Panc1 (cell line): ENCODE measurements around the gene MYH11. TPM values are rescaled to one million over a fixed set of nuclear protein-coding genes. Genes with fewer than 3 reads are reported as not detected.

Experiments used
- ATAC-seq: fragments of 200-7000 bp; cut with Tn5 transposase; 2 replicates; pipeline ENCODE4 v1.9.1; 2020; ENCODE audit warnings: mild to moderate bottlenecking, moderate library complexity
- BruUV-seq: library from RNA; stranded (reverse); fragments of 400-500 nt; replicated peaks from 2 replicates; lab custom pipeline; 2021; lab: Mats Ljungman, UMichigan
- CTCF ChIA-PET: fragments of 300-600 bp; sonication (Branson Sonifier 250); formaldehyde crosslinking; loops from one replicate; lab custom pipeline; 2022; ENCODE audit warnings: antibody characterized with exemption; lab: Charles Lee
- POLR2A ChIA-PET: fragments of 300-600 bp; sonication (Branson Sonifier 250); formaldehyde crosslinking; loops from one replicate; lab custom pipeline; 2022; ENCODE audit warnings: antibody characterized with exemption; lab: Charles Lee
- DNase-seq: peaks from one replicate; pipeline ENCODE4 v3.0.0-alpha.2; 2010; ENCODE audit warnings: low read depth, low spot score
- H3K27ac ChIP-seq: 2 replicates; pipeline ENCODE4 v1.5.1; 2011; ENCODE audit warnings: mild to moderate bottlenecking, low read length, inconsistent platforms
- H3K27me3 ChIP-seq: fragments of 200-500 bp; sonication (Bioruptor generic); 2 replicates; pipeline ENCODE4 v1.6.0; 2014; ENCODE audit warnings: low read length, inconsistent platforms; ENCODE audit not compliant: control insufficient read depth, insufficient read depth
- H3K36me3 ChIP-seq: fragments of 200-500 bp; sonication (Bioruptor generic); 2 replicates; pipeline ENCODE4 v1.5.1; 2014; ENCODE audit warnings: inconsistent platforms, mild to moderate bottlenecking, low read length, moderate library complexity; ENCODE audit not compliant: control insufficient read depth, insufficient read depth
- H3K4me1 ChIP-seq: 2 replicates; pipeline ENCODE4 v1.5.1; 2011; ENCODE audit warnings: inconsistent platforms, mild to moderate bottlenecking, low read length, moderate library complexity; ENCODE audit not compliant: control insufficient read depth, insufficient read depth
- H3K4me3 ChIP-seq, 2 experiments: 2 replicates each; pipeline ENCODE4 v1.5.1; 2011 to 2012; ENCODE audit warnings: low read depth in 2 of 2, low read length in 2 of 2, mild to moderate bottlenecking in 2 of 2, inconsistent platforms in 1 of 2, moderate library complexity in 1 of 2
- H3K9me3 ChIP-seq: fragments of 200-500 bp; sonication (Bioruptor generic); 2 replicates; pipeline ENCODE4 v1.5.1; 2014; ENCODE audit warnings: low read depth, mild to moderate bottlenecking, inconsistent platforms, low read length, moderate library complexity; ENCODE audit not compliant: control insufficient read depth, insufficient read depth
- POLR2AphosphoS5 ChIP-seq: IDR thresholded peaks from 2 replicates; pipeline ENCODE4 v1.6.1; 2012; ENCODE audit warnings: mild to moderate bottlenecking, low read depth, low read length, moderate library complexity
- SIN3A ChIP-seq: IDR thresholded peaks from 2 replicates; pipeline ENCODE4 v1.6.1; 2012; ENCODE audit warnings: low read depth, mild to moderate bottlenecking, low read length, moderate library complexity, borderline replicate concordance; ENCODE audit not compliant: insufficient read depth
- TCF7L2 ChIP-seq: IDR thresholded peaks from 2 replicates; pipeline ENCODE4 v1.6.1; 2011; ENCODE audit warnings: mild to moderate bottlenecking, low read depth, low read length, inconsistent platforms
- in situ Hi-C: cut with HindIII; loops from 2 replicates; pipeline ENCODE4 v1.10.0; 2016; ENCODE audit warnings: low sequenced_read_pairs, low pct_unique_long_range_greater_than_20kb
- intact Hi-C: fragments of 100-400 bp; cut with micrococcal nuclease; formaldehyde crosslinking; loops from one replicate; pipeline ENCODE4 v1.10.0; 2022; ENCODE audit not compliant: unreplicated experiment
- total RNA-seq: library from RNA; stranded (reverse); gene quantifications from one replicate; pipeline ENCODE4 v1.2.1, GENCODE V29; 2021; ENCODE audit not compliant: unreplicated experiment
- TF ChIP-seq, protein P1 (sequence below), 2 experiments: IDR thresholded peaks; 2 replicates each; pipeline ENCODE4 v1.6.1; 2011 to 2012; ENCODE audit warnings: low read depth in 2 of 2, control low read depth in 1 of 2, low read length in 1 of 2, mild to moderate bottlenecking in 1 of 2, moderate library complexity in 1 of 2; ENCODE audit not compliant: insufficient read depth in 1 of 2
- TF ChIP-seq, protein P2 (sequence below): fragments of 450-650 bp; IDR thresholded peaks from 2 replicates; pipeline ENCODE4 v1.5.1; 2017; ENCODE audit warnings: mild to moderate bottlenecking

The MYH11 gene
- total RNA-seq, 1 experiment from 2014 or later: 0.51 TPM

DNA sequence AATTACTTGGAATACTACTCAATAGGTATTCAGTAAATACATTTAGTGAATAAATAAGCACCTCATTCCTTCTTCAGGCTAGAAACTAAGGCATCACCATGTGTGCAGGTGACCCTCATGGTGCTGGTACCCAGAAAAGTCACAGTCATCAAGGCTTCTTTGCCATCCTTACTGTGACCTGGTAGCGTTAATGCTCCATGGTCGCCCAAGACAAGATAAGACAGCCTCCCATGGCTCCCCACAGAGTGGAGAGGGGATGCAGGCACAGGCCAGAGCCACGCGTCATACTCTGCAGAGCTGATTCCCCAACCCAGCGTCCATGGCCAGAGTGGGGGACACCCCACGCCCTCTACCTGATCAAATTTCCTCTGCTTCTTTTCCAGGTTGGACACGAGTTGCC lies 133.0 kb downstream of the MYH11 start:
- CTCF ChIA-PET: no interaction called here
- Histone ChIP-seq H3K4me3 (no peak overlapping the region), H3K27me3 (no peaks in the 10 kb centered on the region), H3K4me1 (no peaks in the 10 kb centered on the region), H3K9me3 (no peaks in the 10 kb centered on the region), H3K36me3 (no peaks in the 10 kb centered on the region), H3K27ac (no peak overlapping the region)
- no peak for ATAC-seq
- POLR2A ChIA-PET: no interaction called here
- TF ChIP-seq SIN3A: no peak
- no peak for TF ChIP-seq TCF7L2
- TF ChIP-seq, protein P1, sequence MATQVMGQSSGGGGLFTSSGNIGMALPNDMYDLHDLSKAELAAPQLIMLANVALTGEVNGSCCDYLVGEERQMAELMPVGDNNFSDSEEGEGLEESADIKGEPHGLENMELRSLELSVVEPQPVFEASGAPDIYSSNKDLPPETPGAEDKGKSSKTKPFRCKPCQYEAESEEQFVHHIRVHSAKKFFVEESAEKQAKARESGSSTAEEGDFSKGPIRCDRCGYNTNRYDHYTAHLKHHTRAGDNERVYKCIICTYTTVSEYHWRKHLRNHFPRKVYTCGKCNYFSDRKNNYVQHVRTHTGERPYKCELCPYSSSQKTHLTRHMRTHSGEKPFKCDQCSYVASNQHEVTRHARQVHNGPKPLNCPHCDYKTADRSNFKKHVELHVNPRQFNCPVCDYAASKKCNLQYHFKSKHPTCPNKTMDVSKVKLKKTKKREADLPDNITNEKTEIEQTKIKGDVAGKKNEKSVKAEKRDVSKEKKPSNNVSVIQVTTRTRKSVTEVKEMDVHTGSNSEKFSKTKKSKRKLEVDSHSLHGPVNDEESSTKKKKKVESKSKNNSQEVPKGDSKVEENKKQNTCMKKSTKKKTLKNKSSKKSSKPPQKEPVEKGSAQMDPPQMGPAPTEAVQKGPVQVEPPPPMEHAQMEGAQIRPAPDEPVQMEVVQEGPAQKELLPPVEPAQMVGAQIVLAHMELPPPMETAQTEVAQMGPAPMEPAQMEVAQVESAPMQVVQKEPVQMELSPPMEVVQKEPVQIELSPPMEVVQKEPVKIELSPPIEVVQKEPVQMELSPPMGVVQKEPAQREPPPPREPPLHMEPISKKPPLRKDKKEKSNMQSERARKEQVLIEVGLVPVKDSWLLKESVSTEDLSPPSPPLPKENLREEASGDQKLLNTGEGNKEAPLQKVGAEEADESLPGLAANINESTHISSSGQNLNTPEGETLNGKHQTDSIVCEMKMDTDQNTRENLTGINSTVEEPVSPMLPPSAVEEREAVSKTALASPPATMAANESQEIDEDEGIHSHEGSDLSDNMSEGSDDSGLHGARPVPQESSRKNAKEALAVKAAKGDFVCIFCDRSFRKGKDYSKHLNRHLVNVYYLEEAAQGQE (IDR thresholded peaks at IDR 0.05; ENCODE audit: insufficient read depth in 1 of 2, low read depth in 2 of 2, low read length in 1 of 2): no peak
- TF ChIP-seq POLR2AphosphoS5: no peak
- TF ChIP-seq, protein P2, sequence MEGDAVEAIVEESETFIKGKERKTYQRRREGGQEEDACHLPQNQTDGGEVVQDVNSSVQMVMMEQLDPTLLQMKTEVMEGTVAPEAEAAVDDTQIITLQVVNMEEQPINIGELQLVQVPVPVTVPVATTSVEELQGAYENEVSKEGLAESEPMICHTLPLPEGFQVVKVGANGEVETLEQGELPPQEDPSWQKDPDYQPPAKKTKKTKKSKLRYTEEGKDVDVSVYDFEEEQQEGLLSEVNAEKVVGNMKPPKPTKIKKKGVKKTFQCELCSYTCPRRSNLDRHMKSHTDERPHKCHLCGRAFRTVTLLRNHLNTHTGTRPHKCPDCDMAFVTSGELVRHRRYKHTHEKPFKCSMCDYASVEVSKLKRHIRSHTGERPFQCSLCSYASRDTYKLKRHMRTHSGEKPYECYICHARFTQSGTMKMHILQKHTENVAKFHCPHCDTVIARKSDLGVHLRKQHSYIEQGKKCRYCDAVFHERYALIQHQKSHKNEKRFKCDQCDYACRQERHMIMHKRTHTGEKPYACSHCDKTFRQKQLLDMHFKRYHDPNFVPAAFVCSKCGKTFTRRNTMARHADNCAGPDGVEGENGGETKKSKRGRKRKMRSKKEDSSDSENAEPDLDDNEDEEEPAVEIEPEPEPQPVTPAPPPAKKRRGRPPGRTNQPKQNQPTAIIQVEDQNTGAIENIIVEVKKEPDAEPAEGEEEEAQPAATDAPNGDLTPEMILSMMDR: no peak
- intact Hi-C loops (no loop called here), in situ Hi-C loops (no loop called here)
- no TSS peak for BruUV-seq
- DNase-seq: no peak

DNA sequence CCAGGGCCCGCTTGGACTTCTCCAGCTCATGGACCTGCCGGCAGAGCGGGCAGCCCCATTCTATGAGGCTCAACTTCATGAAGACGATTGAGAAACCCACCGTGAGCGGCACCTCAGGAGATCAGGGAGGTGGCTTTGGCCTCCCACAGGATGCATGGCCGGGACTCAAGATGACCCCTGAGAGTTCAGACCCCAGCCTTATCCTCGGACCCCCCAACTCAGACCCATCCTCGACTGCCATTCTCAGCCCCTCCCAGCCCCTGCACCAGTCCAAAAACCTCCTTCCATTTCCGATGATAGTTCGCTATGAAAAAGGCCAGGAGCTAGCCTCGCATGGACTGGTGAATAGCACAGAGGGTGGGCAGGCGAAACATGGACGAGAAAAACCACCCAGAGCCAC lies 135.8 kb downstream of the MYH11 start:
- in situ Hi-C loops (no loop called here), intact Hi-C loops (no loop called here)
- ATAC-seq (no peak), DNase-seq (no peak)
- Histone ChIP-seq H3K4me1 (no peaks in the 10 kb centered on the region), H3K27me3 (no peaks in the 10 kb centered on the region), H3K36me3 (no peaks in the 10 kb centered on the region), H3K4me3 (no peak overlapping the region), H3K9me3 (no peaks in the 10 kb centered on the region), H3K27ac (no peak overlapping the region)
- no TSS peak for BruUV-seq
- ChIA-PET POLR2A (interaction anchor here (0.6 kb wide), 1 partner anchor 13 kb away, joined by 4 read pairs; no protein-coding TSS in a partner anchor), CTCF (no interaction called here)
- no peak for TF ChIP-seq TCF7L2
- TF ChIP-seq, protein P2: no peak
- TF ChIP-seq, protein P1 (IDR thresholded peaks at IDR 0.05; ENCODE audit: insufficient read depth in 1 of 2, low read depth in 2 of 2, low read length in 1 of 2): no peak
- no peak for TF ChIP-seq POLR2AphosphoS5
- no peak for TF ChIP-seq SIN3A
